HL-60 (cell line): ENCODE data around the gene UGGT1.

Experiments used
- DNase-seq, 2 experiments: peaks; one replicate each; pipeline ENCODE4 v3.0.0-alpha.2; 2010 to 2020; ENCODE audit warnings: low read depth in 1 of 2, low spot score in 1 of 2
- H3K27ac ChIP-seq: fragments of 250-450 bp; sonication (Bioruptor Pico); replicated peaks from 2 replicates; pipeline ENCODE4 v1.5.1; 2020; ENCODE audit warnings: mild to moderate bottlenecking, moderate library complexity
- H3K27me3 ChIP-seq: fragments of 250-450 bp; sonication (Bioruptor Pico); 2 replicates; pipeline ENCODE4 v1.5.1; 2021; ENCODE audit warnings: mild to moderate bottlenecking, moderate library complexity; ENCODE audit not compliant: insufficient read depth, poor library complexity, severe bottlenecking
- H3K4me3 ChIP-seq: replicated peaks from 2 replicates; pipeline ENCODE4 v1.5.1; 2011; ENCODE audit warnings: mild to moderate bottlenecking, control low read depth, low read length; ENCODE audit not compliant: insufficient read depth
- CTCF ChIP-seq: IDR thresholded peaks from one replicate; pipeline ENCODE4 v1.5.1; 2011; ENCODE audit warnings: low read length, control low read depth, inconsistent platforms; ENCODE audit not compliant: insufficient read depth
- GABPA ChIP-seq: IDR thresholded peaks from 2 replicates; pipeline ENCODE4 v1.6.1; 2012; ENCODE audit warnings: low read depth
- POLR2AphosphoS5 ChIP-seq: IDR thresholded peaks from 2 replicates; pipeline ENCODE4 v1.6.1; 2012; ENCODE audit warnings: low read depth
- REST ChIP-seq: IDR thresholded peaks from 2 replicates; pipeline ENCODE4 v1.6.1; 2012; ENCODE audit warnings: low read depth; ENCODE audit not compliant: insufficient replicate concordance
- SPI1 ChIP-seq: IDR thresholded peaks from 2 replicates; pipeline ENCODE4 v1.6.1; 2012; ENCODE audit warnings: low read depth, mild to moderate bottlenecking, borderline replicate concordance

UGGT1 gene

GRCh38 chr2:128217671-128218070 lies 126.7 kb downstream of the UGGT1 start:
- peak overlapping the region; percentile 33; the same call in 1 of the 2 replicates for H3K27ac ChIP-seq
- no peak overlapping the region for H3K4me3 ChIP-seq
- peak in 1 of 2 experiments; percentile 45 for DNase-seq
- TF ChIP-seq REST: no peak
- TF ChIP-seq SPI1: peak; percentile 5; the same call in 1 of the 2 replicates
- no peaks in the 10 kb centered on the region for H3K27me3 ChIP-seq

GRCh38 chr2:128219891-128220290 lies 128.9 kb downstream of the UGGT1 start:
- no peak for DNase-seq
- H3K27ac ChIP-seq: no peak overlapping the region
- TF ChIP-seq CTCF (no peak), REST (no peak), POLR2AphosphoS5 (no peak), GABPA (no peak), SPI1 (no peak)

GRCh38 chr2:128227862-128228261 lies 136.9 kb downstream of the UGGT1 start:
- TF ChIP-seq CTCF (no peak), REST (no peak), POLR2AphosphoS5 (no peak), GABPA (no peak), SPI1 (no peak)
- no peak overlapping the region for H3K27ac ChIP-seq

More at GRCh38 chr2:128219891-128220290, 128.9 kb downstream of the UGGT1 start:
- H3K27me3 ChIP-seq: no peaks in the 10 kb centered on the region
- no peak overlapping the region for H3K4me3 ChIP-seq

GRCh38 chr2:128228894-128229293 lies 137.9 kb downstream of the UGGT1 start:
- DNase-seq: no peak
- Histone ChIP-seq H3K27ac (no peak overlapping the region), H3K27me3 (no peaks in the 10 kb centered on the region), H3K4me3 (no peak overlapping the region)
- TF ChIP-seq GABPA: no peak
- no peak for TF ChIP-seq SPI1
- no peak for TF ChIP-seq POLR2AphosphoS5

More at GRCh38 chr2:128227862-128228261, 136.9 kb downstream of the UGGT1 start:
- Histone ChIP-seq H3K4me3 (no peak overlapping the region), H3K27me3 (no peaks in the 10 kb centered on the region)
- DNase-seq: no peak
